B cell (primary cell): ENCODE results near the gene PSKH1. TPM values are rescaled to one million over a fixed set of nuclear protein-coding genes. Genes with fewer than 3 reads are reported as not detected.

ENCODE experiments used
- ATAC-seq: fragments of 200-7000 bp; cut with Tn5 transposase; one replicate; pipeline ENCODE4 v1.10.0; 2021; ENCODE audit warnings: low read depth, mild to moderate bottlenecking, moderate number of reproducible peaks, moderate library complexity
- CTCF ChIA-PET: fragments of 350-600 bp; sonication (Branson Sonifier 250); formaldehyde crosslinking; loops from one replicate; lab custom pipeline; 2021; ENCODE audit warnings: antibody characterized with exemption, inconsistent platforms; lab: Charles Lee
- POLR2A ChIA-PET: fragments of 350-600 bp; sonication (Branson Sonifier 250); formaldehyde crosslinking; loops from one replicate; lab custom pipeline; 2021; ENCODE audit warnings: antibody characterized with exemption; lab: Charles Lee
- DNase-seq: peaks from one replicate; pipeline ENCODE4 v3.0.0; 2013
- H2AFZ ChIP-seq: 2 replicates; pipeline ENCODE4 v1.6.1; 2012; ENCODE audit warnings: mild to moderate bottlenecking, low read depth, low read length; ENCODE audit not compliant: insufficient read depth, poor library complexity, severe bottlenecking
- H3K27ac ChIP-seq, 2 donors: 1 replicate in 1 of 2; 2 replicates in 1 of 2; pipeline ENCODE4 v1.5.1; 2012 to 2013; ENCODE audit warnings: low read length in 2 of 2, mild to moderate bottlenecking in 2 of 2, moderate library complexity in 1 of 2
- H3K27me3 ChIP-seq, 4 experiments: fragments of 200-600 bp in 1 of 4; sonication (generic) in 1 of 4; replicated peaks in 1 of 4; 1 replicate in 2 of 4; 2 replicates in 2 of 4; pipeline versions ENCODE4 v1.6.1 to v1.7.0; 2013 to 2016; ENCODE audit warnings: low read length in 3 of 4, mild to moderate bottlenecking in 2 of 4, mixed read lengths in 1 of 4, moderate library complexity in 1 of 4; ENCODE audit not compliant: insufficient read depth in 4 of 4, control insufficient read depth in 3 of 4; ENCODE audit errors: control extremely low read depth in 1 of 4
- H3K36me3 ChIP-seq, 2 experiments: replicated peaks in 1 of 2; 1 replicate in 1 of 2; 2 replicates in 1 of 2; pipeline versions ENCODE4 v1.6.1 to v1.7.1; 2013; ENCODE audit warnings: low read length in 1 of 2; ENCODE audit not compliant: insufficient read depth in 2 of 2, control insufficient read depth in 1 of 2; ENCODE audit errors: control extremely low read depth in 1 of 2, extremely low read depth in 1 of 2
- H3K4me1 ChIP-seq, 2 donors: fragments of 200-600 bp in 1 of 2; sonication (generic) in 1 of 2; 1 replicate in 1 of 2; 2 replicates in 1 of 2; pipeline versions ENCODE4 v1.5.1 to v1.6.1; 2013 to 2017; ENCODE audit warnings: low read length in 2 of 2; ENCODE audit not compliant: control insufficient read depth in 2 of 2, insufficient read depth in 2 of 2
- H3K4me2 ChIP-seq: replicated peaks from 2 replicates; pipeline ENCODE3; 2012; ENCODE audit warnings: mild to moderate bottlenecking, low read depth, low read length; ENCODE audit not compliant: poor library complexity, severe bottlenecking
- H3K4me3 ChIP-seq, 5 experiments: fragments of 200-600 bp in 1 of 5; sonication (generic) in 1 of 5; 1 replicate in 3 of 5; 2 replicates in 2 of 5; pipeline versions ENCODE4 v1.5.1 to v1.7.0; 2011 to 2016; ENCODE audit warnings: low read length in 4 of 5, mild to moderate bottlenecking in 4 of 5, low read depth in 2 of 5, control low read depth in 1 of 5, moderate library complexity in 1 of 5; ENCODE audit not compliant: insufficient read depth in 1 of 5; ENCODE audit errors: control extremely low read depth in 1 of 5, extremely low read depth in 1 of 5
- H3K79me2 ChIP-seq: fragments of 200-600 bp; sonication (generic); one replicate; pipeline ENCODE4 v1.6.0; 2016; ENCODE audit warnings: low read length; ENCODE audit not compliant: control insufficient read depth, insufficient read depth
- H3K9ac ChIP-seq: fragments of 200-600 bp; sonication (generic); 2 replicates; pipeline ENCODE4 v1.6.1; 2017; ENCODE audit warnings: mild to moderate bottlenecking, low read length, moderate library complexity
- H3K9me3 ChIP-seq, 3 donors: one replicate each; pipeline versions ENCODE4 v1.6.1 to v1.7.1; 2013; ENCODE audit warnings: low read length in 2 of 3; ENCODE audit not compliant: control insufficient read depth in 2 of 3, insufficient read depth in 1 of 3; ENCODE audit errors: control extremely low read depth in 1 of 3
- H4K20me1 ChIP-seq: 2 replicates; pipeline ENCODE4 v1.6.0; 2012; ENCODE audit warnings: mild to moderate bottlenecking, low read length; ENCODE audit not compliant: insufficient read depth, control insufficient read depth, poor library complexity, severe bottlenecking
- H3K27ac Mint-ChIP-seq: one replicate; pipeline ENCODE4 v1.8.0; 2021; ENCODE audit warnings: mixed read lengths
- H3K27me3 Mint-ChIP-seq: one replicate; pipeline ENCODE4 v1.8.0; 2021; ENCODE audit warnings: mixed read lengths
- H3K4me1 Mint-ChIP-seq: one replicate; pipeline ENCODE4 v1.8.0; 2021; ENCODE audit warnings: mixed read lengths
- H3K4me3 Mint-ChIP-seq: one replicate; pipeline ENCODE4 v1.8.0; 2021; ENCODE audit warnings: mixed read lengths
- H3K9me3 Mint-ChIP-seq: one replicate; pipeline ENCODE4 v1.8.0; 2022; ENCODE audit warnings: mixed read lengths; ENCODE audit not compliant: insufficient read depth
- CTCF ChIP-seq: fragments of 200-600 bp; IDR thresholded peaks from one replicate; pipeline ENCODE4 v1.8.0; 2022; ENCODE audit warnings: antibody characterized with exemption, mild to moderate bottlenecking
- EZH2 ChIP-seq: IDR thresholded peaks from 2 replicates; pipeline ENCODE4 v1.6.1; 2012; ENCODE audit warnings: borderline replicate concordance, low read depth, mild to moderate bottlenecking, moderate library complexity, low read length; ENCODE audit not compliant: insufficient read depth, poor library complexity, severe bottlenecking
- WGBS: methylation state at CpG from one replicate; pipeline ENCODE4 v1.1.5; 2013; ENCODE audit warnings: missing lambda C conversion rate; ENCODE audit not compliant: insufficient coverage; 5-methylcytosine and 5-hydroxymethylcytosine counted together
- intact Hi-C: fragments of 100-400 bp; cut with micrococcal nuclease; formaldehyde crosslinking; loops from one replicate; pipeline ENCODE4 v1.10.0; 2022
- polyA plus RNA-seq: library from polyadenylated mRNA; depleted of rRNA; stranded (reverse); fragments of >200 nt; gene quantifications from 2 replicates; pipeline ENCODE4 v1.2.3, GENCODE V29; 2012
- total RNA-seq, 2 donors: library from RNA; stranded (reverse); fragments of 120-200 nt in 1 of 2; gene quantifications; 1 replicate in 1 of 2; 2 replicates in 1 of 2; pipeline versions ENCODE4 v1.2.3 to v1.2.4, GENCODE V29; 2013 to 2022

PSKH1 gene
- total and polyA plus RNA-seq, 2 donors (not counting 1 experiment from before 2014, with no cell fraction given), result 20.1 to 29.1 TPM

GRCh38 chr16:67860589-67861398, 32.3 kb upstream of the PSKH1 start:
- H3K79me2 ChIP-seq, result peaks cover 83% of the 10 kb centered on the region
- H3K4me2 ChIP-seq, result no peak overlapping the region

More at GRCh38 chr16:67860589-67861398, 32.3 kb upstream of the PSKH1 start:
- no peaks in the 10 kb centered on the region for H3K27me3 Mint-ChIP-seq
- Histone ChIP-seq H3K27me3 (no peaks in the 10 kb centered on the region), H3K27ac (no peak overlapping the region), H2AFZ (no peak overlapping the region), H4K20me1 (peaks cover 57% of the 10 kb centered on the region), H3K4me1 (no peaks in the 10 kb centered on the region), H3K9ac (no peak overlapping the region), H3K9me3 (no peaks in the 10 kb centered on the region), H3K4me3 (no peak overlapping the region), H3K36me3 (peaks cover 0 to 24% of the 10 kb centered on the region in 2 experiments)
- ATAC-seq, result no peak
- 95% methylated on average over 5 of the region's 8 CpGs for WGBS
- H3K9me3 Mint-ChIP-seq, result no peaks in the 10 kb centered on the region
- no peak for DNase-seq
- intact Hi-C loops, result no loop called here
- H3K4me3 Mint-ChIP-seq, result no peak overlapping the region
- TF ChIP-seq CTCF, result no peak
- TF ChIP-seq EZH2, result no peak
- ChIA-PET CTCF (interaction anchor here (0.9 to 2.5 kb wide), 2 partner anchors 9 to 23 kb away, joined by 3 to 15 read pairs; partner anchors contain the start of gene NRN1L), POLR2A (no interaction called here)
- peaks cover 24% of the 10 kb centered on the region for H3K4me1 Mint-ChIP-seq
- H3K27ac Mint-ChIP-seq, result peak overlapping the region; percentile 15
